GM19023 (cell line): ENCODE data around the gene EDC4.

Experiments used
- ATAC-seq: cut with Tn5 transposase; IDR thresholded peaks from one replicate; pipeline ENCODE4 v1.9.1; 2021; ENCODE audit warnings: mild to moderate bottlenecking, moderate library complexity; ENCODE audit not compliant: unreplicated experiment

Gene EDC4

GRCh38 chr16:67930678-67931211 is 57.9 kb downstream of the EDC4 start:
- ATAC-seq: no peak
